Measurements from ENCODE around the gene PYY. TPM values are rescaled to one million over a fixed set of nuclear protein-coding genes. Genes with fewer than 3 reads are reported as not detected.
"Not testable (repeated sequence)": the region's sequence is repeated elsewhere in the genome, so short reads cannot be mapped to it uniquely, and the experiment has no call there.

PYY gene
- total RNA-seq, 4 donors from 2014 or later: 2.0 TPM; not detected in 3

- H3K27ac ChIP-seq: no peak overlapping the region
- H3K36me3 ChIP-seq: no peaks in the 10 kb centered on the region
- WGBS, 2 donors: 55 to 67% methylated on average over 3 of the region's 3 CpGs
- H3K9me3 ChIP-seq: no peaks in the 10 kb centered on the region
- no peak overlapping the region for H3K4me3 ChIP-seq
- TF ChIP-seq EP300 (IDR thresholded peaks at IDR 0.05) (no peak), POLR2A (IDR thresholded peaks at IDR 0.05) (no peak), CTCF (IDR thresholded peaks at IDR 0.05) (no peak)
- H3K27me3 ChIP-seq: peaks cover 0 to 7% of the 10 kb centered on the region in 2 donors
- no peak for DNase-seq (ENCODE audit: low spot score in 2 of 2)
- H3K4me1 ChIP-seq: no peaks in the 10 kb centered on the region
These were observed 12.5 kb upstream of the PYY start for GRCh38 chr17:43966276-43966675.

DNA sequence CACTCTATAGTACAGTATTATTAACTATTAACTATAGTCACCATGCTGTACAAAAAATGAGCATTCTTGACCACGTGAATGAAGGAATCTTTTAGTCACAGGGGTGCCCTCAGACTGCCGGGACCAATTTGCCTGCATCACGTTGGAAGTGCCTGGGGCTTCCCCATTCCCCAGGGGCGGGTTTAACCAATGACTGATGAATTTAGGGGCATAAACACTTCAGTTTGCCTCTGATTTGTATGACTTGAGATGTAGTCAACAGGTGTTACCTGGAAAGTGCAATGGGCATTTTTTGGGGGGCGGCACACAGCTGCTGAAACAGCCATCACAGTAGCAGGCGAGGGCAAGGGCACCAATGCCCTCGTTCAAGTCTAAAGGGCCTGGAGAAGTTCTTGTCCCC is 8.7 kb upstream of the PYY start:
- no peak for DNase-seq (ENCODE audit: low spot score in 2 of 2)
- Histone ChIP-seq H3K27ac (no peak overlapping the region), H3K9me3 (no peaks in the 10 kb centered on the region), H3K27me3 (peaks cover 0 to 8% of the 10 kb centered on the region in 2 donors), H3K4me1 (no peaks in the 10 kb centered on the region), H3K36me3 (no peaks in the 10 kb centered on the region), H3K4me3 (no peak overlapping the region)
- no peak for TF ChIP-seq EP300 (IDR thresholded peaks at IDR 0.05)
- WGBS, 2 donors: 48 to 57% methylated on average over 7 of the region's 7 CpGs

GRCh38 chr17:43961954-43962353 is 8.2 kb upstream of the PYY start:
- no peak overlapping the region for H3K4me3 ChIP-seq
- no peak overlapping the region for H3K27ac ChIP-seq
- no peak for DNase-seq (ENCODE audit: low spot score in 2 of 2)
- H3K36me3 ChIP-seq: no peaks in the 10 kb centered on the region
- H3K4me1 ChIP-seq: no peaks in the 10 kb centered on the region
- H3K9me3 ChIP-seq: no peaks in the 10 kb centered on the region
- TF ChIP-seq EP300 (IDR thresholded peaks at IDR 0.05) (no peak), CTCF (IDR thresholded peaks at IDR 0.05) (no peak), POLR2A (IDR thresholded peaks at IDR 0.05) (no peak)
- peaks cover 0 to 9% of the 10 kb centered on the region in 2 donors for H3K27me3 ChIP-seq
- 71 to 80% methylated on average over 2 of the region's 2 CpGs for WGBS, 2 donors

DNA sequence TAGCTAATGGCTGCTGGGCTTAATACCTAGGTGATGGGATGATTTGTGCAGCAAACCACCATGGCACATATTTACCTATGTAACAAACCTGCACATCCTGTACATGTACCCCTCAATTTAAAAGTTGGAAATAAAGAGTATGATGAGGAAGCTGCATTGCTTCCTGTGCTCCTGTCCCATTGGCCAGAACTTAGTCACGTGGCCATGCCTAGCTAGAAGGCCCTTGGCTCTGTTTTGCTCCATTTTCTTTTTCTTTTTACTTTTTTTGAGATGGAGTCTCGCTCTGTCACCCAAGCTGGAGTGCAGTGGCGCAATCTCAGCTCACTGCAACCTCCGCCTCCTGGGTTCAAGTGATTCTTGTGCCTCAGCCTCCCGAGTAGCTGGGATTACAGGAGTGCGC is 7.6 kb upstream of the PYY start:
- not testable (repeated sequence) for H3K4me1 ChIP-seq; H3K36me3 ChIP-seq; H3K9me3 ChIP-seq; H3K27ac ChIP-seq; DNase-seq (ENCODE audit: low spot score in 2 of 2); H3K4me3 ChIP-seq
- H3K27me3 ChIP-seq: peaks cover 0 to 13% of the 10 kb centered on the region in 2 donors
- WGBS, 2 donors: 96% methylated on average over 6 of the region's 6 CpGs

GRCh38 chr17:43958748-43959352 is 5.1 kb upstream of the PYY start:
- Histone ChIP-seq H3K36me3 (no peaks in the 10 kb centered on the region), H3K4me3 (no peak overlapping the region), H3K4me1 (no peaks in the 10 kb centered on the region), H3K27me3 (peaks cover 0 to 29% of the 10 kb centered on the region in 2 donors), H3K9me3 (no peaks in the 10 kb centered on the region), H3K27ac (no peak overlapping the region)
- DNase-seq (ENCODE audit: low spot score in 2 of 2): no peak
- WGBS, 2 donors: 49 to 56% methylated on average over 2 of the region's 2 CpGs
- no peak for TF ChIP-seq POLR2A (IDR thresholded peaks at IDR 0.05)
- no peak for TF ChIP-seq CTCF (IDR thresholded peaks at IDR 0.05)
- TF ChIP-seq EP300 (IDR thresholded peaks at IDR 0.05): no peak

DNA sequence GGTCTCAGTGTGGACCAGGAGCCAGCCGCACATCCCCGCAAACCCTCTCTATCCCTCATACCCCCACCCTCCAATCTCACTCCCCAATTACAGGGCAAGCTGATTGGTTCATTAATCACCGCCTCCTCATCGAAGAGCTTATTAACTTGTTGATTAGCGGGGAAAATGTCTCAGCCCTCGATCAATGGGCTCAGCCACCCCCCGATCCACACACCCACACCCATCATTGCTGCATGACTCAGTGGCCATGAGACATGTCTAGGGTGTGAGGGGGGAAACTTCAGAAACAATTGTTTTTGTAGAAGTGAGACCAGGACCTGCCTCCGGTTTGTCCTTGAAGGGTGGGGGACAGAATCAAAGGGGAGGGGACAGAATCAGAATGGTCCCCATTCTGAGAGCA is 2.5 kb upstream of the PYY start:
- no peak for DNase-seq (ENCODE audit: low spot score in 2 of 2)
- Histone ChIP-seq H3K4me1 (peaks cover 0 to 18% (median 0%) of the 10 kb centered on the region in 4 donors), H3K27me3 (peaks cover 0 to 49% of the 10 kb centered on the region in 2 donors), H3K9me3 (no peaks in the 10 kb centered on the region), H3K36me3 (no peaks in the 10 kb centered on the region), H3K27ac (no peak overlapping the region), H3K4me3 (no peak overlapping the region)
- whole genome bisulfite sequencing, 2 donors: 80 to 82% methylated on average over 8 of the region's 8 CpGs
- TF ChIP-seq POLR2A (IDR thresholded peaks at IDR 0.05): no peak
- no peak for TF ChIP-seq CTCF (IDR thresholded peaks at IDR 0.05)
- no peak for TF ChIP-seq EP300 (IDR thresholded peaks at IDR 0.05)

Measured in tibial nerve (tissue), 4 donors.